ENCODE data around the gene MVK.

DNA sequence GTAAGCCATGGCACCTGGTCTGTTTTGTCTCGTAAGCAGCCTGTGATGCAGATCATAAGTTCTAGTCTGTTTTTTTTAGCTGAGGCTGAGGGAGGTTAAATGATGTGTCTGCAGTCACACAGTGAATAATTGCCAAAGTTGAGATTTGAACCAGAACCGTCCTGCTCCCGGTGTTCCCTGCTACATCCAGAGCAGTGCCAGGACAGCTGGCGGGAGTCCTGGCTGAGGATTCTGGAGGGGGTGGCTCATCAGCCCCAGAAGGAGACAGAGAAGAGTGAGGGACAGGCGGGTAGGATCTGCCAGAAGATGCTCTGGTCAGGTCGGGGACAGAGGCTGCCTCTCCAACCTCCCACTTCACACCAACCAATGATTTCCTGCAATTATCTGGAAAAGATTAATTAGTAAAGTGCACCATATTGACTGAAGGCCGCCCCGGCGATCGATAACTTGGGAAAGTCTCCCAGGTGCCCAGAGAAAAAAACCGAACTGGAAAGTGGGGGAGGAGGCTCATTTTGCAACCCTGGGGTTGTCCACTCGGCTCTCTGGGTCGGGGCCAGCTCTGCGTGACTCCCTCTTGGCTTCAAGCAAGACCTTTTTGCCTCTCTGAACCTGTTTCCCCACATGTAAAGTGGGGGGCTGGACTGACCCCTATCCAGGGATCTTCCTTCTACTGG, 42.1 kb downstream of the MVK start:
- TF ChIP-seq, protein P1, sequence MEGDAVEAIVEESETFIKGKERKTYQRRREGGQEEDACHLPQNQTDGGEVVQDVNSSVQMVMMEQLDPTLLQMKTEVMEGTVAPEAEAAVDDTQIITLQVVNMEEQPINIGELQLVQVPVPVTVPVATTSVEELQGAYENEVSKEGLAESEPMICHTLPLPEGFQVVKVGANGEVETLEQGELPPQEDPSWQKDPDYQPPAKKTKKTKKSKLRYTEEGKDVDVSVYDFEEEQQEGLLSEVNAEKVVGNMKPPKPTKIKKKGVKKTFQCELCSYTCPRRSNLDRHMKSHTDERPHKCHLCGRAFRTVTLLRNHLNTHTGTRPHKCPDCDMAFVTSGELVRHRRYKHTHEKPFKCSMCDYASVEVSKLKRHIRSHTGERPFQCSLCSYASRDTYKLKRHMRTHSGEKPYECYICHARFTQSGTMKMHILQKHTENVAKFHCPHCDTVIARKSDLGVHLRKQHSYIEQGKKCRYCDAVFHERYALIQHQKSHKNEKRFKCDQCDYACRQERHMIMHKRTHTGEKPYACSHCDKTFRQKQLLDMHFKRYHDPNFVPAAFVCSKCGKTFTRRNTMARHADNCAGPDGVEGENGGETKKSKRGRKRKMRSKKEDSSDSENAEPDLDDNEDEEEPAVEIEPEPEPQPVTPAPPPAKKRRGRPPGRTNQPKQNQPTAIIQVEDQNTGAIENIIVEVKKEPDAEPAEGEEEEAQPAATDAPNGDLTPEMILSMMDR (conservative IDR thresholded peaks at IDR 0.05; ENCODE audit: low read depth in 2 of 2), result no peak
- TF ChIP-seq, protein P2, sequence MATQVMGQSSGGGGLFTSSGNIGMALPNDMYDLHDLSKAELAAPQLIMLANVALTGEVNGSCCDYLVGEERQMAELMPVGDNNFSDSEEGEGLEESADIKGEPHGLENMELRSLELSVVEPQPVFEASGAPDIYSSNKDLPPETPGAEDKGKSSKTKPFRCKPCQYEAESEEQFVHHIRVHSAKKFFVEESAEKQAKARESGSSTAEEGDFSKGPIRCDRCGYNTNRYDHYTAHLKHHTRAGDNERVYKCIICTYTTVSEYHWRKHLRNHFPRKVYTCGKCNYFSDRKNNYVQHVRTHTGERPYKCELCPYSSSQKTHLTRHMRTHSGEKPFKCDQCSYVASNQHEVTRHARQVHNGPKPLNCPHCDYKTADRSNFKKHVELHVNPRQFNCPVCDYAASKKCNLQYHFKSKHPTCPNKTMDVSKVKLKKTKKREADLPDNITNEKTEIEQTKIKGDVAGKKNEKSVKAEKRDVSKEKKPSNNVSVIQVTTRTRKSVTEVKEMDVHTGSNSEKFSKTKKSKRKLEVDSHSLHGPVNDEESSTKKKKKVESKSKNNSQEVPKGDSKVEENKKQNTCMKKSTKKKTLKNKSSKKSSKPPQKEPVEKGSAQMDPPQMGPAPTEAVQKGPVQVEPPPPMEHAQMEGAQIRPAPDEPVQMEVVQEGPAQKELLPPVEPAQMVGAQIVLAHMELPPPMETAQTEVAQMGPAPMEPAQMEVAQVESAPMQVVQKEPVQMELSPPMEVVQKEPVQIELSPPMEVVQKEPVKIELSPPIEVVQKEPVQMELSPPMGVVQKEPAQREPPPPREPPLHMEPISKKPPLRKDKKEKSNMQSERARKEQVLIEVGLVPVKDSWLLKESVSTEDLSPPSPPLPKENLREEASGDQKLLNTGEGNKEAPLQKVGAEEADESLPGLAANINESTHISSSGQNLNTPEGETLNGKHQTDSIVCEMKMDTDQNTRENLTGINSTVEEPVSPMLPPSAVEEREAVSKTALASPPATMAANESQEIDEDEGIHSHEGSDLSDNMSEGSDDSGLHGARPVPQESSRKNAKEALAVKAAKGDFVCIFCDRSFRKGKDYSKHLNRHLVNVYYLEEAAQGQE (IDR thresholded peaks at IDR 0.05; ENCODE audit: unreplicated experiment), result no peak
- no peak for TF ChIP-seq EZH2 (IDR thresholded peaks at IDR 0.05; ENCODE audit: low read depth, unreplicated experiment)
- no peak for TF ChIP-seq EZH2phosphoT487 (IDR thresholded peaks at IDR 0.05; ENCODE audit: unreplicated experiment)
- TF ChIP-seq, protein P3, sequence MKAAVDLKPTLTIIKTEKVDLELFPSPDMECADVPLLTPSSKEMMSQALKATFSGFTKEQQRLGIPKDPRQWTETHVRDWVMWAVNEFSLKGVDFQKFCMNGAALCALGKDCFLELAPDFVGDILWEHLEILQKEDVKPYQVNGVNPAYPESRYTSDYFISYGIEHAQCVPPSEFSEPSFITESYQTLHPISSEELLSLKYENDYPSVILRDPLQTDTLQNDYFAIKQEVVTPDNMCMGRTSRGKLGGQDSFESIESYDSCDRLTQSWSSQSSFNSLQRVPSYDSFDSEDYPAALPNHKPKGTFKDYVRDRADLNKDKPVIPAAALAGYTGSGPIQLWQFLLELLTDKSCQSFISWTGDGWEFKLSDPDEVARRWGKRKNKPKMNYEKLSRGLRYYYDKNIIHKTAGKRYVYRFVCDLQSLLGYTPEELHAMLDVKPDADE (IDR thresholded peaks at IDR 0.05), result no peak
- no peak for TF ChIP-seq POLR2AphosphoS5 (IDR thresholded peaks at IDR 0.05; ENCODE audit: low read depth)
